ENCODE results near the gene MELTF. TPM values are rescaled to one million over a fixed set of nuclear protein-coding genes. Genes with fewer than 3 reads are reported as not detected.

The MELTF gene
- total RNA-seq, 2 donors from 2014 or later = 7.3 to 11.4 TPM

DNA sequence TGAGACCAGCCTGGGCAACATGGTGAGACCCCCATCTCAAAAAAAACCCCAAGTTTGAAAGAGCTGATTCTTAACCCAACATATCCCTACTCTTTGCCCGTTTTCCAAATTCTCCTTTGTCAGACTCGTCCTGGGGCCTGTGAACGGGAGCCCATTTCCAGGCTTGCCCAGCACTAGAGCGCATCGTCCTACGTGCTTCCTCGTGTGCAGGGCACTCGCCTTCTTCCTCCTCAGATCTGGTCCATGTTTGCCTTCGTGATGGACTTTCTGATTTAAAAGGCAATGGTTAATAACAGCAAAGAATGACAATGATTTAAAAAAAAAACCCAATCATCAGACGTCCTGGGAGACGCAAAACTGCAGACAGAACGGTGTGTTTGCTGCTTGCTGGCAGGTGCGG is 10.1 kb downstream of the MELTF start:
- DNase-seq (ENCODE audit: low spot score in 2 of 2) = no peak
- Mint-ChIP-seq H3K36me3 (no peaks in the 10 kb centered on the region), H3K9me3 (no peaks in the 10 kb centered on the region), H3K27ac (no peak overlapping the region)
- ATAC-seq = no peak

DNA sequence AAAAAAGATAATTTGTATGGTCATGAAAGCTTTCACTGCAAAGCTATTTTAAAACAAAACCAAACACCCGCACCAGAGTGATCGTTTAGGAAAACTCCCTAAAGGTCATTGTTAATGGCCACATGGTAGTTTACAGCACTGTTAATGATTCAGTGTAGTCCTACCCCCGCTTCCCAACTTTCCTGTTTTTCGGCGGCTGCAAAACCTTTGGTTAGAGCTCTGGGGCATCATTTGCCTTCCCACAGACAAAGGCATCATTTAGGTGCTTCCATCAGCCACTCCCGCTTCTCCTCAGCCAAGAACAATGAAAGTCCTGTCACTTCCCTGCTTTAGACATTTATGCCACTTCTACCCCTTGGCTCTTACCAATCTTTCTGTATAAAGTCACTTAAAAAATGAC is 10.6 kb downstream of the MELTF start:
- DNase-seq (ENCODE audit: low spot score in 2 of 2) (no peak), ATAC-seq (no peak)
- Mint-ChIP-seq H3K27ac (no peak overlapping the region), H3K9me3 (no peaks in the 10 kb centered on the region), H3K36me3 (no peaks in the 10 kb centered on the region)

DNA sequence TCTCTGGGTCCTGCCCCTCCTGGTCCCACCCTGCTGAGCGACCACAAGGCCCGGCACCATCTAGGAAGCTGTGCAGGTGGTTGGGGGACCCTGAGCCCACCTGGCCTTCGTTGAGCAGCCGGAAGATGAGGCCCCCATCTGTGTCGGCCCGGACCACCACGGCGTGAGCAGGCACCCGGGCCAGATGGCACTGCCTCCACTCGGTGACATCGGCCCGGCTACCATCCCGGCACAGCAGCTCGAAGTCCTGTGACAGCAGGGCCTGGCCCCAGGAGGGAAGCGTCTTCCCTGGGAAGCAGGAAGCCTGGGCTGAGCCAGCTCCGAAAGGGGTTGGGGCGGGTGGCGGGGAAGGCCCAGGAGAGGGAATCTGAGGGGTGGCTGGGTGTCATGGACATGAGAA is 12.6 kb downstream of the MELTF start:
- Mint-ChIP-seq H3K27ac (no peak overlapping the region), H3K36me3 (no peaks in the 10 kb centered on the region), H3K9me3 (no peaks in the 10 kb centered on the region)
- DNase-seq (ENCODE audit: low spot score in 2 of 2) (no peak), ATAC-seq (no peak)

DNA sequence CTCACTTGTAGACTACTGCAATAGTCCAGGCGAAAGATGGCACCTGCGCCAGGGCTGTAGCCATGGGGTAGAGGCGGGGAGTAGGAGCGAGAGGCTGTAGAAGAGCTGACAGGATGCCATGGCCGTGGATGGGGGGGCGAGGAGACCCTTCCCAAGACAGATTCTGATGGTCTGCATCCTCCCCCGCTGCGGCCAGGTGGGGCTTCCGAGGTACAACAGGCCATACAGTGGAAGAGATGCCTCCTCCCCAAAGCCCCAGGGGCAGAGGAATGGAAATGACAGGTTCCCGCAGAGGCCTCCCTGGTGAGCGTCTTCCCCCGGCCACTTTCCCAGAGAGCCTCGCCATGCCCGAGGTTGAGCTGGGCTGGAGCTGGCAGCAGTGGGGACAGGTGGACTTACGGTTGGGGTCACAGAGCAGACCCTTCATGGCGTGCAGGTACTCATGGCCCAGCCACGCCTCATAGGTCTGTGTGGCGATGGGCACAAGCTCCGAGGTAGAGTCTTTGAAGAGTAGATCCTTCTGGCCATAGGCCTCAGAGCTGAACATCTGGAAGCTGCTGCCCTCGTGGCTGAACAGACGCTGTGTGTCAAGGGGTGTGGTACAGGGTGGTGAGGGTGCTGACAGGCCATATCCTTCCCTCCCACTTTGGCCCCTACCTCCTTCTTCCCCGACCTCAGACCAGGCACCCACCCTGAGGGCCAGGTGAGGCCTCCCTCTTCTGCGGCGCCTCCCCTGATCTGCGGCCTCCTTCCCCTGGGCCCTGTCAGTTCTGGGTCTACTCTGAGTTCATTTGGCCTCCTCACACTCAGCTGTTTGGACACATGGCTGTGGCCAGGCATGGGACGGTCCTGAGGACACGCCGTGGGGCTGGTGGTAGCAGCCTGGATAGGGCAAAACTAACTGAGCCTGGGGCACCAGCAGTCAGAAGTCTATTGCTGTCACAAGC is 13.6 kb downstream of the MELTF start:
- ATAC-seq (peak in 1 of 2 donors; percentile 3), DNase-seq (ENCODE audit: low spot score in 2 of 2) (no peak)
- Mint-ChIP-seq H3K36me3 (no peaks in the 10 kb centered on the region), H3K27ac (peak overlapping the region in 1 of 2 donors; percentile 45), H3K9me3 (no peaks in the 10 kb centered on the region)

DNA sequence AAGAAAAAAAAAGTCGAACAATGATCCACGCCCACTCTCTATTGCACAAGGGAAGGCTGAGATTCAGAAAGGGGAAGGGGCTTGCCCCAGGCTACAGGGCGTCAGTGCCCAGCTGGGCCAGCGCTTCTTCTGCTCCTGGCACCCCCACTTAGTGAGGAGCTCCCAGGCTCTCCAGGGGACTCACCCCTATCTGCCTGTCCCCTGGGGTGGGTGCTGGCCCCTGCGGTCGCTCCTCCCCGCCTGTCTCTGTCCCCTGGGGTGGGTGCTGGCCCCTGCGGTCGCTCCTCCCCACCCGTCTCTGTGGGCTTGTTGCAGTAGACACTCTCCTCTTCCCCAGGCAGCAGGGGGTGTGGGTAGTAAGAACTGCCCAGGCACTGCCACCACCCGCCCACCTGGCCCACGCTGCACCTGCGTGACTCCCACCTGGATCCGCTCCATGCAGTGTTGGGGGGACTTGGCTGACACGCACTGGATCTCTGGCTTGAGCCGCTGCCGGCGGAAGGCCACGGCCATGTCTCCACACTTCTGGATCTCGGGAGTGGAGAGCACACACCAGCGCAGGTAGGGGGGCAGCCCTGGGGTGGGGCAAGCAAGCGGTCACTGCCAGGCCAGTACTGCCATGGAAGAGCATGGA is 14.6 kb downstream of the MELTF start:
- no peak for ATAC-seq
- Mint-ChIP-seq H3K9me3 (no peaks in the 10 kb centered on the region), H3K36me3 (no peaks in the 10 kb centered on the region), H3K27ac (no peak overlapping the region)
- DNase-seq (ENCODE audit: low spot score in 2 of 2) = no peak

DNA sequence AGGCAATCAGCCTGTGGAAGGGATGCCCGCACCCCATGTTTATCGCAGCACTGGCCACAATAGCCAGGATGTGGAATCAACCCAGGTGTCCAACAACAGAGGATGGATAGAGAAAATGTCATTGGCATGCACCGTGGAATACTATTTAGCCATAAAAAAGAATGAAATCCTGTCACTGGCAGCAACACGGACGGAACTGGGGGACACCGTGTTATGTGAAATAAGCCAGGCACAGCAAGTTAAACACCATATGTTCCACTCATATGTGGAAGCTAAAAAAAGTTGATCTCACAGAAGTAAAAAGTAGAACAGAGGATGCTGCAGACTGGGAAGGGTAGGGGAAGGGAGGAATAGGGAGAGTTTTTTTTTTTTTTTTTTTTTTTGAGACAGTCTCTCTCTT is 15.6 kb downstream of the MELTF start:
- DNase-seq (ENCODE audit: low spot score in 2 of 2) (no peak), ATAC-seq (no peak)
- no peaks in the 10 kb centered on the region for H3K9me3 Mint-ChIP-seq
- no peaks in the 10 kb centered on the region for H3K36me3 Mint-ChIP-seq
- no peak overlapping the region for H3K27ac Mint-ChIP-seq

DNA sequence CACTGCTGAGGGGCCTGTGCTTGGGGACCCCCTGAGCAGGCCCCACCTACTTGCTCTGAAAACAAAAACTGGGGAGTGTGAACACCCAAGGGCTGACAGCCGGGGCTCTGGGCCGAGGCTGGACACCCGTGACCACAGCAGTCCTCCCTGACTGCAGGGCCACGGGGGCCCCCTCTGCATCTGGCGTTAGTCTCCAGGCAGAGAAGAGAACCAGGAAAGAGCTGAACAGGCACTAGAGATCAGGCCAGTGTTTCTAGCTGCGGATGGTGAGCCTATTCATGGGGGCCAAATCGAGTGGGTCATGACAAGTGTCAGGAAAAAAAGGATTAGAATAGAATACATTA is 17.1 kb downstream of the MELTF start:
- no peak for ATAC-seq
- Mint-ChIP-seq H3K36me3 (no peaks in the 10 kb centered on the region), H3K9me3 (no peaks in the 10 kb centered on the region), H3K27ac (no peak overlapping the region)
- DNase-seq (ENCODE audit: low spot score in 2 of 2) = no peak

DNA sequence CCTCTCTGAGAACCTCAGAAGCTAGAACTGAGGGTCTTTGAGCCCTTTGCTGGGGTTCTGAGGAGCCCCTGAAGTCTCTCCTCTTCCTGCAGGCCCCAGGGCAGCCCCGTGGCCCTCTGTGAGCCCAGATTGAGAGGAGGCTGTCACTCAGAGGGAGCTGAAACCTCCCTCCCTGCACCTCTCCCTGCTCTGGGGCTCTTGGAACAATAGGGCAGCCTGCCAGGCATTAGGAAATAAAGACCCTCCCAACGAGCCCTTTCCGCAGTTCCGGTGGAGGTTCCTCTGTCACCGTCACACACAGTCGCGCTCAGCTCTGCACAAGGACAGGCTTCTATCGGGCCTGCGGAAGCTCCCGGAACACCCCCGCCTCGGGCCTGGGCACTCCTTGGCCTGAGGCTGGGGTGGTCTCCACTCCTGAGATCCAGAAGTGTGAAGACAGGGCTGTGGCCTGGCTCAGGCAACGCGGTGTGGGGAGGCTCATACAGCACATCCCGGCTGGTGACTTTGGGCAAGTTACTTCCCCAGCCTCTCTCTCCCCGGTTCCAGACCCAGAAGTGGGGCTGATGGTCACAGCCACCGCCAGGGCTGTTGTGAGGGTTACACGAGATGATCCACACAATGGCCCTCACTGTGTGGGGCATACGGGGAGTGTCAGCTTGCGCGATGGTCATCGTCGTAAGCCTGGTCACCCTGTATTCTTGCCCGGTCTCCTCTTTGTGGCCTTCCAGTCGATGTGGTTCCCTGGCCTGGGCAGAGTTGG is 17.7 kb downstream of the MELTF start:
- H3K9me3 Mint-ChIP-seq = no peaks in the 10 kb centered on the region
- no peak for ATAC-seq

DNA sequence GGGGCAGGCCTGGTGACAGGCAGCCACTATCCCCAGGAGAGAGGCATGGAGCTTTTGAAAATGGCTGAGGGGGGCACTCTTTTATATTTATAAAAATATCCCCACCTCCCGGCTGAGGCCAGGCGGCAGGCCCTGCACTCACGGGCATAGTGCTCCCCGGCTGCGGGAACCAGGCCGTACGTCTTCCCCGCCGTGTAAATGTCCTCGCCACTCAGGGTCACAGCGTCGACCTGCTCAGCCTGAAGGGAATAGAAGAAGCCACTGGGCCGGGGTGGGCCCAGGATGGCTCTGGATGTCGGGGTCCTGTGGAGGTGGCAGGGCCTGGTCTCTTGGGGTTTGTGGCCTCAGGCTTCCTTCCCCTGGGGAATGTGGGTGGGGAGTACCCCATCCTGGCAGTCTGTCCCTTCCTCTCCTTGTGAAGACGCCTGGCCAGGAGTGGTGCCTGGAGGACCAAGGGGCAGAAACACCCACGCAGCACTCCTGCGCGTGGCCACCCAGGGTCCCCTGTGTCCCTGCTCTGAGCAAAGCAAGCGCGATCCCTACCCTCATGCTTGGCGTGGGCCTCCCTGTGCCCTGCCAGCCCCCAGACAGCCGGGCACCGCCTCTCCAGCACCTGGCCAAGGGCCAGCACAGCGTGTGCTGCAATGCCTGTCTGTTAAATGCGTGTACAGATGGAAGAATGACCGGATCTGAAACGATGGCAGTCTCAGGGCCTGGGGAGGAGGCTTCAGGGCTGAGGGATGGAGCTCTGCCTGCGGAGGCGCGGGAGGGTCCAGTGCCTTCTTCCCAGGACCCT is 18.9 kb downstream of the MELTF start:
- Mint-ChIP-seq H3K36me3 (no peaks in the 10 kb centered on the region), H3K9me3 (no peaks in the 10 kb centered on the region), H3K27ac (no peak overlapping the region)
- DNase-seq (ENCODE audit: low spot score in 2 of 2) (no peak), ATAC-seq (no peak)

More for the DNA sequence above, 17.7 kb downstream of the MELTF start:
- H3K36me3 Mint-ChIP-seq = no peaks in the 10 kb centered on the region
- DNase-seq (ENCODE audit: low spot score in 2 of 2) = no peak
- H3K27ac Mint-ChIP-seq = no peak overlapping the region

DNA sequence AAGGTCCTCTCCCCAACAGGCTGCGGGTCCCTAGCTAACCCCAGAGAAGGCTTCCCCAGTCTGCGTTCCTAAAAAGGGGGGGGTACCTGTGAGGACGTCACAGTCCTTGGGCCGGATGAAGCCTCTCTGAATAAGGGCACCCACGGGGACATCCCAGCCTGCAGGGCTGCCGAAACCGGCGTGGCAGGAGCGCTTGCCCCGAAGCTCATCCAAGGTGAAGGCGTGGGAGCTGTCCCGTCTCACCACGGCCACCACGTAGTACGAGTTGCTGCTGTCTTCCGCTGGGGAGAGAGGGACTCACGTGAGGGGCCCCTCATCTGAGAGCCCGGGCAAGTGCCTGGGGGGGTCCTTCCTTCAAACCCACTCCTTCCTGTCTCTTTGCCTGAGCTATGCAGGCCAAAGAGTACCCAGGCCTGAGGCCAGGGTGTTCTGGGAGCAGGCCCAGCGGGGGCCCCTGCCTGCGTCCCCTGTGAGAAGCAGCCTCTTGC is 20.0 kb downstream of the MELTF start:
- H3K36me3 Mint-ChIP-seq = peaks cover 0 to 5% of the 10 kb centered on the region in 2 donors
- no peaks in the 10 kb centered on the region for H3K9me3 Mint-ChIP-seq
- ATAC-seq = no peak
- no peak for DNase-seq (ENCODE audit: low spot score in 2 of 2)
- no peak overlapping the region for H3K27ac Mint-ChIP-seq

DNA sequence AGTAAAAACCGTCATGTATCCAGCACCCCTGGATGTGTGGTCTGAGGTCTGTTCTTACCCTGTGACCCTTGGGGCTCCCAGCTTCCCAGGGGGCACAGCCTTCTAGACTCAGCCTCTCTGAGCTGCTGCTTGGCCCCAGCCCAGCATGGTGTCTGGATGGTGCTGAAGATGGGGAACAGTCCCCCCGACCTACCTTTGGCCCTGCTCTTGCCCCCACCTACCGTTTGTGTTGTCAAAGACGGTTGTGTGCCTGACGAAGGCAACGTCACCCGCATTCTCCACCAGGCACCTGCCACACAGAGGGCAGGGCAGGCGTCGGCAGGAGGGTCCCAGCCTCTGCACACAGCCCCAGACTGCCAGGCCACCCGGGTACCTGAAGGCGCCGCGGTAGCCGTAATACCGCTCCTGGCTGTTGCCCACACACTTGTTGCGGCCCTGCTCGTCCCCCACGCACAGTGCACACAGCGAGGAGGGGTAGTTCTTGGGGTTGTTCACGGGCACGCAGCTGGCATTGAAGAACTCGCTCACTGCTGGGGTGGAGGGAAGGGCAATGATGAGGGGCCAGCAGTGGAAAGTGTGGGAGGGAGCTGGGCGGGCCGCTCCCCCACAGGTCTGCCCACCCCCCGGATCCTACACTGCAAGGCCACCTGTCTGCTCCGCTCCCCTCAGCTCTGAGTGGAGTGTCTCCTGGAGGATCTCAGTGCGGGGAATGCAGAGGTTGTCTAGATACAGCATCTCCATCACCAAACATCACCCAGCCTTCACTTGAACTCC is 21.0 kb downstream of the MELTF start:
- H3K27ac Mint-ChIP-seq = no peak overlapping the region
- H3K36me3 Mint-ChIP-seq = peaks cover 0 to 9% of the 10 kb centered on the region in 2 donors
- ATAC-seq = no peak
- H3K9me3 Mint-ChIP-seq = no peaks in the 10 kb centered on the region
- no peak for DNase-seq (ENCODE audit: low spot score in 2 of 2)

DNA sequence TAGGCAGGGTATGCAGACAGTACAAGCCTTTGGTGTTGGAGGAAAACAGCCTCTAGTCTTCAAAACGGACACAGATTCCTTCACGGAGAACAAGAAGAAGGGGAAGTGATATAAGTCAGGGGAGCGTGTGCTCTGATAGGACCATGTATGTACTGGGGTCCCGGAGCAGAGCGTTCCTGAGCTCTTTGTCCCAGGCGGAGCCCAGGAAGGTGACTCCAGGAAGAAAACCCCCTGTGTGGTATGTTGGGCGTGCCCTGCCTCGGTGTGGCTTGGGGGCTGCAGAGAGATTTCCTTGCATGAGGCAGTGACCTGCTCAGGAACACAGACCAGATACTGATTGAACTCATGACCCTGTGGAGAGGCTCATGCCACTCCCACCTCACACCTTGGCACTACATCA is 21.7 kb downstream of the MELTF start:
- ATAC-seq (no peak), DNase-seq (ENCODE audit: low spot score in 2 of 2) (no peak)
- Mint-ChIP-seq H3K9me3 (no peaks in the 10 kb centered on the region), H3K27ac (no peak overlapping the region), H3K36me3 (peaks cover 0 to 9% of the 10 kb centered on the region in 2 donors)

DNA sequence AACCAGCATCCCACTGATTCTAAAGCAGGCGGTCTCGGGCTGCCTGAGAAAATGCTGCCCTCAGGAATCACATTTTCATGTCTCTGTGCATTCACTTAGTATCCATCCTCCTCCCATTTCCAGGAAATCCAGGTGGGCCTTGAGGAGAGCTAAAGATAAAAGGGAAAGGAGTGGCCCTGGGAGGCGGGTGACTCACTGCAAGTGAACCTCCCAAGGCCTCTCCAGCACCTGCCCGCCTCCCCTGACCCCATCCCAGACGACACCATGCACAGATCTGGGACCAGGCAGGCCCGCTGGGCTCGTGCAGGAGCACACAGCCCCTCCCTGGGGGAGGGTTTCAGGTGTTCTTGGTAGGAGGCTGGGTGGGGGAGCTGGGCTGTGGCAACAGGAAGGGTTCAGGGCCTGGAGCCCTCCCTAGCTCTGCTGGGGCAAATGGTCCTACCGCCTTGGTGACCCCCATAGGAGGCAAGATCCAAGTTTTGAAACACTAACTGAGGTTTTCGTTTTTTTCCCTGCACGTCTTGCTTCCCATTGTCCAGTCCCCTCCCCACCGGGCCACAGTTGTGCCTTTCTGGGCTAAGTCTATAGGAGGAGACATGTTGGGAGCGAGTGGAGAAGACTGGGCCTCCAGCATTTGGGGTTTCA is 22.2 kb downstream of the MELTF start:
- Mint-ChIP-seq H3K36me3 (peaks cover 0 to 9% of the 10 kb centered on the region in 2 donors), H3K9me3 (no peaks in the 10 kb centered on the region), H3K27ac (no peak overlapping the region)
- ATAC-seq = no peak
- DNase-seq (ENCODE audit: low spot score in 2 of 2) = no peak

DNA sequence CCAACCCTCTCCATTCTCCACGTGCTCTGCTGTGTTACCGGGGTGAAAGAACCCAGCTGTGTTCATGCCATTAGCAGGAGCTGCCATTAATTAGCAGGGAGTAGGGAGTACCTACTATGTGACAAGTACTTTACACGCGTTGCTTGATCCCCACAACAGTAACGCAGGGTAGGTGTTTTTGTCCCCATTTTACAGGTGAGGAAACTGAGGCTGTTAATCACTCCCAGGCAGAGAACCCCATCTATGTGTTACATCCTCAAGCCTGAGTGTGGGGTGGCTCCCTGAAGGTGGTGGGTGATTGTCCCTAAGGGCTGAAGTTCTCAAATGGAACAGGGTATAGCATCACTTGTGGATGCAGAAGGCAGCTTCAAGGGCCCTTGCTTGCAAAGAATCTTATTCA is 22.8 kb downstream of the MELTF start:
- peaks cover 0 to 9% of the 10 kb centered on the region in 2 donors for H3K36me3 Mint-ChIP-seq
- no peak for ATAC-seq
- H3K9me3 Mint-ChIP-seq = no peaks in the 10 kb centered on the region
- DNase-seq (ENCODE audit: low spot score in 2 of 2) = no peak
- no peak overlapping the region for H3K27ac Mint-ChIP-seq

DNA sequence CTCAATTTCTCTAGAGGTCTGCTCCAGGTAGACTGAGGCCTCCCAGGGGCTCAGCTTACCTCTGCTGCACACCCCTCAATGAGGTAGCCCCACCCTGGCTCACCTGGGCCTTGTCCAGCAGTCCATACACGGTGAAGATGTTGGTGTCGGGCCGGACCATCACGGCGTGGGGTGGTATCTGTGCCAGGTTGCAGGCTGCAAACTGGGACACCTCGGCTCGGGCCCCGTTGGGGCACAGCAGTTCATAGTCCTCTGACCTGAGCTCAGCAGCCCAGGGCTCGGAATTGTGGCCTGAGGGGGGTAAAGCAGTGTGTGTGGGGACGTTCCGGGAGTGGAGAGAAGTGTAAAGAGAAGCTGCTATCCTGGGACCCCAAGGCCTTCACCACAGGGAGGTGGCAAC is 23.2 kb downstream of the MELTF start:
- Mint-ChIP-seq H3K27ac (no peak overlapping the region), H3K9me3 (no peaks in the 10 kb centered on the region), H3K36me3 (peaks cover 0 to 9% of the 10 kb centered on the region in 2 donors)
- ATAC-seq (no peak), DNase-seq (ENCODE audit: low spot score in 2 of 2) (no peak)

Data from activated naive CD4-positive, alpha-beta T cell treated with anti-CD3 and anti-CD28 coated beads, Interleukin-2, amount 50 U/mL, for 72 hours (primary cell).